GM12878 (cell line): ENCODE data around the gene NDUFAF5. TPM values are rescaled to one million over a fixed set of nuclear protein-coding genes. Genes with fewer than 3 reads are reported as not detected.

ENCODE experiments used
- ATAC-seq: fragments of 200-7000 bp; cut with Tn5 transposase; 3 replicates; pipeline ENCODE4 v1.9.1; 2020; ENCODE audit warnings: mild to moderate bottlenecking, moderate library complexity
- BruUV-seq: library from RNA; stranded (reverse); fragments of 400-500 nt; replicated peaks from 2 replicates; lab custom pipeline; 2021; lab: Mats Ljungman, UMichigan
- CTCF ChIA-PET: fragments of 300-600 bp; sonication (Branson Sonifier 250); formaldehyde crosslinking; extraction: SDS; loops from one replicate; lab custom pipeline; 2021; ENCODE audit warnings: inconsistent platforms; lab: Yijun Ruan, JAX
- POLR2A ChIA-PET: fragments of 350-600 bp; formaldehyde crosslinking; extraction: SDS; loops from one replicate; lab custom pipeline; 2021; ENCODE audit warnings: inconsistent platforms; lab: Charles Lee
- RAD21 ChIA-PET: fragments of 300-600 bp; sonication (Branson Sonifier 250); formaldehyde crosslinking; loops from one replicate; lab custom pipeline; 2023; ENCODE audit warnings: antibody characterized with exemption; ENCODE audit not compliant: unreplicated experiment; lab: Charles Lee
- SMC1A ChIA-PET: fragments of 300-600 bp; sonication (Branson Sonifier 250); formaldehyde crosslinking; loops from one replicate; lab custom pipeline; 2023; ENCODE audit not compliant: unreplicated experiment, uncharacterized antibody; lab: Charles Lee
- DNase-seq: peaks from one replicate; pipeline ENCODE4 v3.0.0-alpha.2; 2011; ENCODE audit warnings: low read depth, low spot score
- FAIRE-seq: peaks from 3 replicates; lab custom pipeline; 2011; peaks lifted over from hg19 to GRCh38; lab: Jason Lieb, UNC
- H2AFZ ChIP-seq: 2 replicates; pipeline ENCODE4 v1.6.0; 2011; ENCODE audit warnings: low read depth, low read length, control low read depth; ENCODE audit not compliant: control insufficient read depth
- H3K27ac ChIP-seq: 2 replicates; pipeline ENCODE4 v1.5.1; 2011; ENCODE audit warnings: control low read depth; ENCODE audit not compliant: control insufficient read depth, insufficient read depth
- H3K27me3 ChIP-seq, 2 experiments: replicated peaks in 1 of 2; 2 replicates each; pipeline versions ENCODE4 v1.6.0 to v1.6.1; 2011; ENCODE audit warnings: low read length in 1 of 2; ENCODE audit not compliant: control insufficient read depth in 2 of 2, insufficient read depth in 2 of 2
- H3K36me3 ChIP-seq, 2 experiments: 2 replicates each; pipeline ENCODE4 v1.5.1; 2011; ENCODE audit warnings: low read length in 1 of 2; ENCODE audit not compliant: control insufficient read depth in 2 of 2, insufficient read depth in 2 of 2
- H3K4me1 ChIP-seq: 2 replicates; pipeline ENCODE4 v1.6.1; 2011; ENCODE audit warnings: mild to moderate bottlenecking, low read length, moderate library complexity, mixed read lengths; ENCODE audit not compliant: control insufficient read depth, insufficient read depth
- H3K4me2 ChIP-seq: 2 replicates; pipeline ENCODE4 v1.6.0; 2011; ENCODE audit warnings: control low read depth; ENCODE audit not compliant: control insufficient read depth, insufficient read depth
- H3K4me3 ChIP-seq: fragments of 200-600 bp; sonication (generic); 2 replicates; pipeline ENCODE4 v1.5.1; 2016
- H3K79me2 ChIP-seq: 2 replicates; pipeline ENCODE4 v1.6.0; 2011; ENCODE audit warnings: low read length; ENCODE audit not compliant: control insufficient read depth, insufficient read depth
- H3K9ac ChIP-seq: 2 replicates; pipeline ENCODE4 v1.8.0; 2011; ENCODE audit warnings: low read length, control low read depth, mixed read lengths; ENCODE audit not compliant: control insufficient read depth, insufficient read depth
- H3K9me3 ChIP-seq: replicated peaks from 3 replicates; pipeline ENCODE4 v1.5.1; 2011; ENCODE audit warnings: mild to moderate bottlenecking, low read length; ENCODE audit not compliant: control insufficient read depth, insufficient read depth
- H4K20me1 ChIP-seq: 2 replicates; pipeline ENCODE4 v1.6.0; 2011; ENCODE audit not compliant: control insufficient read depth, insufficient read depth
- BCL11A ChIP-seq: IDR thresholded peaks from 2 replicates; pipeline ENCODE4 v1.6.1; 2011; ENCODE audit warnings: low read depth, low read length
- CEBPB ChIP-seq, 2 experiments: fragments of 150-350 bp in 1 of 2; IDR thresholded peaks; 2 replicates each; pipeline ENCODE4 v1.6.1; 2012 to 2014; ENCODE audit warnings: low read depth in 2 of 2, low read length in 2 of 2, borderline replicate concordance in 1 of 2, inconsistent platforms in 1 of 2
- IRF5 ChIP-seq: fragments of 450-650 bp; IDR thresholded peaks from 2 replicates; pipeline ENCODE4 v1.6.1; 2017; ENCODE audit warnings: borderline replicate concordance
- NKRF ChIP-seq: fragments of 450-650 bp; conservative IDR thresholded peaks from 2 replicates; pipeline ENCODE4 v1.6.1; 2017; ENCODE audit warnings: mild to moderate bottlenecking, moderate library complexity
- PAX5 ChIP-seq: IDR thresholded peaks from 2 replicates; pipeline ENCODE4 v1.6.1; 2011; ENCODE audit warnings: low read depth, low read length, borderline replicate concordance
- PRDM15 ChIP-seq: fragments of 450-650 bp; formaldehyde crosslinking; IDR thresholded peaks from 2 replicates; pipeline ENCODE4 v1.4.0; 2020; ENCODE audit warnings: mild to moderate bottlenecking, moderate library complexity
- SPI1 ChIP-seq: IDR thresholded peaks from 2 replicates; pipeline ENCODE4 v1.6.1; 2011; ENCODE audit warnings: low read depth, mild to moderate bottlenecking, low read length, moderate library complexity, borderline replicate concordance; ENCODE audit not compliant: insufficient read depth
- SREBF2 ChIP-seq: IDR thresholded peaks from 2 replicates; pipeline ENCODE4 v1.6.1; 2012; ENCODE audit warnings: mild to moderate bottlenecking, low read length
- STAT3 ChIP-seq: IDR thresholded peaks from 2 replicates; pipeline ENCODE4 v1.6.1; 2011; ENCODE audit warnings: low read depth, low read length, improper control_type of control experiment
- ZBED1 ChIP-seq: IDR thresholded peaks from 2 replicates; pipeline ENCODE4 v1.6.1; 2016; ENCODE audit warnings: borderline replicate concordance
- ZNF24 ChIP-seq: fragments of 450-650 bp; IDR thresholded peaks from 2 replicates; pipeline ENCODE4 v1.6.1; 2017; ENCODE audit warnings: antibody characterized with exemption, mild to moderate bottlenecking
- WGBS: methylation state at CpG from one replicate; pipeline ENCODE4 v1.1.6; 2016; ENCODE audit warnings: low lambda C conversion rate; ENCODE audit not compliant: insufficient replicate concordance, insufficient coverage; ENCODE audit errors: missing lambda C conversion rate; 5-methylcytosine and 5-hydroxymethylcytosine counted together
- in situ Hi-C: fragments of 300-500 bp; cut with MboI; formaldehyde crosslinking; loops from 9 replicates; pipeline ENCODE4 v1.14.3; 2018; ENCODE audit warnings: mixed read lengths
- intact Hi-C: fragments of 100-400 bp; cut with micrococcal nuclease; formaldehyde crosslinking; loops from one replicate; pipeline ENCODE4 v1.14.2; 2022; ENCODE audit not compliant: unreplicated experiment
- polyA plus RNA-seq, 11 experiments: library from polyadenylated mRNA; depleted of rRNA in 4 of 11; unstranded in 6 of 11; stranded (reverse) in 5 of 11; fragments of >200 nt; fragmentation: Nextera tagmentation in 4 of 11; fragmentation: Illumina TruSeq in 1 of 11; extraction: Ambion mirVana in 4 of 11; extraction: Trizol in 1 of 11; gene quantifications; 1 replicate in 1 of 11; 2 replicates in 10 of 11; pipeline versions ENCODE4 v1.2.1 to v1.2.3, GENCODE V29; 2011 to 2016; ENCODE audit warnings: inconsistent platforms in 2 of 11, missing spikeins in 2 of 11, low read depth in 1 of 11
- total RNA-seq, 4 experiments: library from RNA; depleted of rRNA in 3 of 4; stranded (reverse); fragments of >200 nt in 3 of 4; fragmentation: Illumina TruSeq in 1 of 4; extraction: Trizol in 1 of 4; gene quantifications; 2 replicates each; pipeline versions ENCODE4 v1.2.1 to v1.2.3, GENCODE V29; 2013 to 2021

The NDUFAF5 gene
- total and polyA plus RNA-seq, 10 of the 15 experiments (the other 5 are each of a cell fraction or from before 2014, with no cell fraction given) = 15.6 to 36.9 (median 28.0) TPM

GRCh38 chr20:13862245-13862644 is 77.4 kb downstream of the NDUFAF5 start:
- Histone ChIP-seq H3K4me1 (no peaks in the 10 kb centered on the region), H2AFZ (no peak overlapping the region), H3K9me3 (no peaks in the 10 kb centered on the region), H3K4me2 (no peak overlapping the region), H3K27me3 (no peaks in the 10 kb centered on the region), H3K79me2 (no peaks in the 10 kb centered on the region), H3K9ac (no peak overlapping the region), H3K36me3 (no peaks in the 10 kb centered on the region), H4K20me1 (no peaks in the 10 kb centered on the region), H3K4me3 (no peak overlapping the region), H3K27ac (no peak overlapping the region)
- ChIA-PET POLR2A (no interaction called here), SMC1A (no interaction called here), RAD21 (no interaction called here), CTCF (interaction anchor here (1.3 kb wide), 1 partner anchor 43 kb away, joined by 5 read pairs; no protein-coding TSS in a partner anchor)
- no peak for DNase-seq
- no TSS peak for BruUV-seq
- in situ Hi-C loops (no loop called here), intact Hi-C loops (no loop called here)
- WGBS = 5% methylated on average over 2 of the region's 2 CpGs
- ATAC-seq = peak; percentile 62; the same call in 2 of the 3 replicates
- no peak for FAIRE-seq
- peak; percentile 94 for TF ChIP-seq SPI1
- no peak for TF ChIP-seq NKRF

GRCh38 chr20:13863244-13863643 is 78.4 kb downstream of the NDUFAF5 start:
- no peaks in the 10 kb centered on the region for H3K27me3 ChIP-seq
- RAD21 ChIA-PET = no interaction called here
- in situ Hi-C loops = no loop called here
- no peaks in the 10 kb centered on the region for H3K9me3 ChIP-seq
- ATAC-seq = no peak
- FAIRE-seq = no peak
- no peaks in the 10 kb centered on the region for H3K36me3 ChIP-seq
- no peak for DNase-seq
- H3K4me2 ChIP-seq = no peak overlapping the region
- no peak overlapping the region for H3K9ac ChIP-seq
- 0% methylated on average over 1 of the region's 1 CpG for WGBS
- H3K27ac ChIP-seq = no peak overlapping the region
- no peak overlapping the region for H3K4me3 ChIP-seq
- no peaks in the 10 kb centered on the region for H3K4me1 ChIP-seq
- intact Hi-C loops = no loop called here
- H3K79me2 ChIP-seq = no peaks in the 10 kb centered on the region
- H2AFZ ChIP-seq = no peak overlapping the region
- H4K20me1 ChIP-seq = no peaks in the 10 kb centered on the region
- CTCF ChIA-PET = interaction anchor here (1.3 kb wide), 1 partner anchor 44 kb away, joined by 5 read pairs; no protein-coding TSS in a partner anchor
- POLR2A ChIA-PET = no interaction called here
- SMC1A ChIA-PET = interaction anchor here (0.6 kb wide), 1 partner anchor 457 kb away, joined by 3 read pairs; no protein-coding TSS in a partner anchor
- BruUV-seq = no TSS peak
- no peak for TF ChIP-seq PRDM15 (CRISPR knock-in tag)
- no peak for TF ChIP-seq STAT3
- no peak for TF ChIP-seq ZNF24
- no peak for TF ChIP-seq BCL11A
- no peak for TF ChIP-seq PAX5
- TF ChIP-seq ZBED1 = no peak
- no peak for TF ChIP-seq IRF5
- TF ChIP-seq SREBF2 = no peak
- TF ChIP-seq CEBPB (IDR thresholded peaks at IDR 0.05; ENCODE audit: borderline replicate concordance in 1 of 2, low read depth in 2 of 2, low read length in 2 of 2) = no peak
